PC-3 (cell line): ENCODE results near the gene ATP11C.

ENCODE experiments used
- EZH2 ChIP-seq: fragments of 300-600 bp; sonication (generic); IDR thresholded peaks from one replicate; pipeline ENCODE4 v1.6.1; 2017; ENCODE audit warnings: antibody characterized with exemption, mild to moderate bottlenecking, low read length; ENCODE audit not compliant: unreplicated experiment
- EZH2phosphoT487 ChIP-seq: fragments of 300-600 bp; sonication (generic); IDR thresholded peaks from 2 replicates; pipeline ENCODE4 v1.6.1; 2018; ENCODE audit warnings: mild to moderate bottlenecking, antibody characterized with exemption, low read length, borderline replicate concordance
- TF ChIP-seq, protein P1 (sequence below): fragments of 300-600 bp; sonication (generic); conservative IDR thresholded peaks from 2 replicates; pipeline ENCODE4 v1.5.1; 2017; ENCODE audit warnings: antibody characterized with exemption, low read depth, mild to moderate bottlenecking, low read length

DNA sequence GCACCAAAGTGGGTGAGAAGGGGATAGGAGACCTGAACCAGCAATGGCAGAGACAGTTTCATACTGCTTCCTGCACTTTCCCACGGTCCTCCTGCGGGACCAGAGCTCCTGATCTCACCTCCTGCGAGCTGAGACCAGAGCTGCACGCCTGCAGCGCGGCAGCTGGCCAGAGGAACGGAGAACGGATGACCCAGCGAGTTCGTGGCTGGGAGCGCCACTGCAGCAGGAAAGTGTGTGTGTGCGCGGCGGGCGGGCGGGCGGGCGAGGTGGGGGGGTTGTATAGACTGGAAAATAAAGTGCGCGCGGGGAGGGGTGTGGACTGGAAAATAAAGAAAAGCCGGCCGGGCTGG, 241.4 kb downstream of the ATP11C start:
- TF ChIP-seq, protein P1, sequence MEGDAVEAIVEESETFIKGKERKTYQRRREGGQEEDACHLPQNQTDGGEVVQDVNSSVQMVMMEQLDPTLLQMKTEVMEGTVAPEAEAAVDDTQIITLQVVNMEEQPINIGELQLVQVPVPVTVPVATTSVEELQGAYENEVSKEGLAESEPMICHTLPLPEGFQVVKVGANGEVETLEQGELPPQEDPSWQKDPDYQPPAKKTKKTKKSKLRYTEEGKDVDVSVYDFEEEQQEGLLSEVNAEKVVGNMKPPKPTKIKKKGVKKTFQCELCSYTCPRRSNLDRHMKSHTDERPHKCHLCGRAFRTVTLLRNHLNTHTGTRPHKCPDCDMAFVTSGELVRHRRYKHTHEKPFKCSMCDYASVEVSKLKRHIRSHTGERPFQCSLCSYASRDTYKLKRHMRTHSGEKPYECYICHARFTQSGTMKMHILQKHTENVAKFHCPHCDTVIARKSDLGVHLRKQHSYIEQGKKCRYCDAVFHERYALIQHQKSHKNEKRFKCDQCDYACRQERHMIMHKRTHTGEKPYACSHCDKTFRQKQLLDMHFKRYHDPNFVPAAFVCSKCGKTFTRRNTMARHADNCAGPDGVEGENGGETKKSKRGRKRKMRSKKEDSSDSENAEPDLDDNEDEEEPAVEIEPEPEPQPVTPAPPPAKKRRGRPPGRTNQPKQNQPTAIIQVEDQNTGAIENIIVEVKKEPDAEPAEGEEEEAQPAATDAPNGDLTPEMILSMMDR = no peak
- TF ChIP-seq EZH2phosphoT487 (no peak), EZH2 (no peak)
